ENCODE measurements around the gene BCL11A. TPM values are rescaled to one million over a fixed set of nuclear protein-coding genes. Genes with fewer than 3 reads are reported as not detected.

The BCL11A gene
- total and polyA plus RNA-seq, 2 donors from 2014 or later = 1.4 to 8.7 TPM

DNA sequence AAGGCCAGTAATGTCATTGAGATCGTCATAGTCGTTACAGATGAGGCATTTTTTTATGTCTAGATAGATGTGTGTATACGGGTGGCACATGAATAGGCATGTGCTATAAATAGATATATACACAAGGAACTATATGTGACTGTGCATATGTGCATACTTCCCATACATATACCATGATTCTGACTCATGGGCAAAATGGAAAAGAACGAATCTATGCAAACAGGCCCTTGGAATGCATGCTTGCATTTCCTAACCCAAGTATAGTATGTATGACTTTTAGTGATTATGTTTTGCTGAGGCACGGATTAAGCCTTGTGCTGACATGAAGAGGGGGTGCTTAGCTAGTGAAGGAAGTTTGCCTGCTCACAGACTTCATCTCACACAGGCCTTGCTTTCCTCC is 111.7 kb downstream of the BCL11A start:
- H3K9me3 ChIP-seq (ENCODE audit: control insufficient read depth in 2 of 3, insufficient read depth in 1 of 3, low read length in 3 of 3) = no peaks in the 10 kb centered on the region
- DNase-seq = no peak
- H3K4me1 ChIP-seq (ENCODE audit: control insufficient read depth in 2 of 3, insufficient read depth in 2 of 3, low read depth in 1 of 3, low read length in 3 of 3) = no peaks in the 10 kb centered on the region
- no peaks in the 10 kb centered on the region for H3K27me3 ChIP-seq (ENCODE audit: control insufficient read depth, insufficient read depth, low read length)
- no peaks in the 10 kb centered on the region for H3K36me3 ChIP-seq (ENCODE audit: control insufficient read depth in 2 of 3, insufficient read depth in 3 of 3, low read length in 3 of 3)
- no peak for FAIRE-seq
- no peak overlapping the region for H3K4me3 ChIP-seq (ENCODE audit: low read length in 3 of 3)
- intact Hi-C loops (cut with DNase I) = no loop called here
- H3K9ac ChIP-seq (ENCODE audit: low read length in 3 of 3) = no peak overlapping the region
- TF ChIP-seq, protein P1, sequence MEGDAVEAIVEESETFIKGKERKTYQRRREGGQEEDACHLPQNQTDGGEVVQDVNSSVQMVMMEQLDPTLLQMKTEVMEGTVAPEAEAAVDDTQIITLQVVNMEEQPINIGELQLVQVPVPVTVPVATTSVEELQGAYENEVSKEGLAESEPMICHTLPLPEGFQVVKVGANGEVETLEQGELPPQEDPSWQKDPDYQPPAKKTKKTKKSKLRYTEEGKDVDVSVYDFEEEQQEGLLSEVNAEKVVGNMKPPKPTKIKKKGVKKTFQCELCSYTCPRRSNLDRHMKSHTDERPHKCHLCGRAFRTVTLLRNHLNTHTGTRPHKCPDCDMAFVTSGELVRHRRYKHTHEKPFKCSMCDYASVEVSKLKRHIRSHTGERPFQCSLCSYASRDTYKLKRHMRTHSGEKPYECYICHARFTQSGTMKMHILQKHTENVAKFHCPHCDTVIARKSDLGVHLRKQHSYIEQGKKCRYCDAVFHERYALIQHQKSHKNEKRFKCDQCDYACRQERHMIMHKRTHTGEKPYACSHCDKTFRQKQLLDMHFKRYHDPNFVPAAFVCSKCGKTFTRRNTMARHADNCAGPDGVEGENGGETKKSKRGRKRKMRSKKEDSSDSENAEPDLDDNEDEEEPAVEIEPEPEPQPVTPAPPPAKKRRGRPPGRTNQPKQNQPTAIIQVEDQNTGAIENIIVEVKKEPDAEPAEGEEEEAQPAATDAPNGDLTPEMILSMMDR (IDR thresholded peaks at IDR 0.05; ENCODE audit: borderline replicate concordance, extremely low read depth, insufficient read depth) = no peak
- no peak overlapping the region for H3K27ac ChIP-seq (ENCODE audit: low read depth in 2 of 2, low read length in 2 of 2)

DNA sequence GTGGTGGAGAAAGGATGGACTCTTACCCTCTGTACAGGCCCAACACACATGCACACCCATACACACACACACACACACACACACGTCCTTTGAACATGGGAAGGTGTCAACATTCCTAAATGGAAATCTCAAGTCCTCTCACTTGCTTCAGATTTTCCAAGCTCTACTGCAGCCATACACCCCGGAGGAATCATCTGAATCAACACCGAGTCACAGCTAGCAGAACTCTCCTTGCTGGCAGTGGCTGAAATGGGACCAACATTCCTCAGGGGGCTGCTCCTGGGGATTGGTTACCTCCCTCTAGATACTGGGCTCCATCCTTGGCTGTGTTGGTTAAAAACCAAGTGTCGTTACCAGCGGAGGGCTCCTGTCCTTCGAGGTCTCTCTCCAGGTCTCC is 112.7 kb downstream of the BCL11A start:
- Histone ChIP-seq H3K9me3 (ENCODE audit: control insufficient read depth in 2 of 3, insufficient read depth in 1 of 3, low read length in 3 of 3) (no peaks in the 10 kb centered on the region), H3K9ac (ENCODE audit: low read length in 3 of 3) (no peak overlapping the region), H3K4me1 (ENCODE audit: control insufficient read depth in 2 of 3, insufficient read depth in 2 of 3, low read depth in 1 of 3, low read length in 3 of 3) (no peaks in the 10 kb centered on the region), H3K27me3 (ENCODE audit: control insufficient read depth, insufficient read depth, low read length) (no peaks in the 10 kb centered on the region), H3K27ac (ENCODE audit: low read depth in 2 of 2, low read length in 2 of 2) (no peak overlapping the region), H3K36me3 (ENCODE audit: control insufficient read depth in 2 of 3, insufficient read depth in 3 of 3, low read length in 3 of 3) (no peaks in the 10 kb centered on the region), H3K4me3 (ENCODE audit: low read length in 3 of 3) (no peak overlapping the region)
- DNase-seq = no peak
- intact Hi-C loops (cut with DNase I) = no loop called here
- TF ChIP-seq, protein P1 (IDR thresholded peaks at IDR 0.05; ENCODE audit: borderline replicate concordance, extremely low read depth, insufficient read depth) = no peak
- no peak for FAIRE-seq

DNA sequence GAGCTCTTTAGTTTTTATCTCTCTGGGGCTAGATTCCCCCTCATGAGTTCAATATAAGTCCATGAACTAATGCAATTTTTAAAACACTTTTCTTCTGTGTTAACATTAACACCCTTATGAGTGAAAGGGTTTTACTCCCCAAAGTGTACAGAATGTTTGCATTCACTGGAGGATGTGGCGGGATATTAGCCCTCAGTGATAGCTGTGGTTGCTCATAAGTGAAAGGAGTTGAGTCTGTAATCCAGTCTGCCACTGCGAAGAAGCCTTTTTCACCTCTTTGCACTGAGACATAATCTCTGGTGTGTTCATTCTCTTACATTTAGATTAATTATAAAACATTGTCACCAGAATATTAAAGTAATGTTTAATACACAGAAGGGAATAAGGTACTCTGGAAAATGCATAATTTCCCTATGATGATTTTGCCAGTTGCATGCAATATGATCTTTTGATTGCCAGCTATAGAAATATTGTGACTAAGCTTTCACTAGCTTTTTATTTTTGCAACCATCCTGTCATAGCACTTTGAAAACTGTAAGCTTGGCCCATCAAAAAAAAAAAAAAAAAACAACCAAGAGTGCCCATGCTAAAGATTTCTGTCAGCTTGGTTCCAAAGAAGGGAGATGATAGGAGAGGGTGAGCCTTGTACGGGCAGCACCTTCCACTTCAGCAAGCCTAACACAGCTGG is 113.2 kb downstream of the BCL11A start:
- H3K27ac ChIP-seq (ENCODE audit: low read depth in 2 of 2, low read length in 2 of 2) = no peak overlapping the region
- H3K4me3 ChIP-seq (ENCODE audit: low read length in 3 of 3) = no peak overlapping the region
- H3K4me1 ChIP-seq (ENCODE audit: control insufficient read depth in 2 of 3, insufficient read depth in 2 of 3, low read depth in 1 of 3, low read length in 3 of 3) = no peaks in the 10 kb centered on the region
- H3K9ac ChIP-seq (ENCODE audit: low read length in 3 of 3) = no peak overlapping the region
- H3K36me3 ChIP-seq (ENCODE audit: control insufficient read depth in 2 of 3, insufficient read depth in 3 of 3, low read length in 3 of 3) = no peaks in the 10 kb centered on the region
- no peak for FAIRE-seq
- H3K9me3 ChIP-seq (ENCODE audit: control insufficient read depth in 2 of 3, insufficient read depth in 1 of 3, low read length in 3 of 3) = no peaks in the 10 kb centered on the region
- no peak for DNase-seq
- no peaks in the 10 kb centered on the region for H3K27me3 ChIP-seq (ENCODE audit: control insufficient read depth, insufficient read depth, low read length)
- intact Hi-C loops (cut with DNase I) = no loop called here
- TF ChIP-seq, protein P1 (IDR thresholded peaks at IDR 0.05; ENCODE audit: borderline replicate concordance, extremely low read depth, insufficient read depth) = no peak

Data from kidney (tissue), 14 donors.